DMS53 (cell line): ENCODE data around the gene ATXN1.

Experiments
- DNase-seq: peaks from one replicate; lab custom pipeline; 2025; lab: John Stamatoyannopoulos, UW

The ATXN1 gene

GRCh38 chr6:16762268-16762549 lies 949 bp upstream of the ATXN1 start:
- DNase-seq, result peak; percentile 84

- DNase-seq, result peak; percentile 96
These were observed 409 bp upstream of the ATXN1 start for GRCh38 chr6:16761471-16762267.

GRCh38 chr6:16759646-16760515 lies 1.4 kb downstream of the ATXN1 start:
- DNase-seq, result peak; percentile 90

GRCh38 chr6:16759181-16759645 lies 2.0 kb downstream of the ATXN1 start:
- DNase-seq, result peak; percentile 68

- DNase-seq, result peak; percentile 76
These were observed 2.9 kb downstream of the ATXN1 start for GRCh38 chr6:16758163-16758975.

- no peak for DNase-seq
These were observed 3.9 kb downstream of the ATXN1 start for GRCh38 chr6:16757332-16757731.

- DNase-seq, result no peak
These were observed 4.5 kb downstream of the ATXN1 start for GRCh38 chr6:16756660-16757255.

GRCh38 chr6:16755544-16755943 lies 5.7 kb downstream of the ATXN1 start:
- no peak for DNase-seq

- DNase-seq, result peak; percentile 79
These were observed 6.4 kb downstream of the ATXN1 start for GRCh38 chr6:16754876-16755275.

- DNase-seq, result no peak
These were observed 7.0 kb downstream of the ATXN1 start for GRCh38 chr6:16754274-16754673.

- DNase-seq, result no peak
These were observed 7.9 kb downstream of the ATXN1 start for GRCh38 chr6:16753341-16753740.

GRCh38 chr6:16752206-16752866 lies 8.9 kb downstream of the ATXN1 start:
- peak; percentile 80 for DNase-seq

GRCh38 chr6:16751251-16751946 lies 9.9 kb downstream of the ATXN1 start:
- no peak for DNase-seq

- no peak for DNase-seq
These were observed 10.7 kb downstream of the ATXN1 start for GRCh38 chr6:16750566-16750965.

- DNase-seq, result no peak
These were observed 11.5 kb downstream of the ATXN1 start for GRCh38 chr6:16749516-16750485.

GRCh38 chr6:16748025-16748319 lies 13.3 kb downstream of the ATXN1 start:
- no peak for DNase-seq

GRCh38 chr6:16747232-16748024 lies 13.8 kb downstream of the ATXN1 start:
- no peak for DNase-seq

GRCh38 chr6:16746812-16747211 lies 14.4 kb downstream of the ATXN1 start:
- no peak for DNase-seq

GRCh38 chr6:16746401-16746800 lies 14.9 kb downstream of the ATXN1 start:
- DNase-seq, result no peak
